Progenitor cell of endocrine pancreas (in vitro differentiated cells): Measurements from ENCODE around the gene OR2F2. TPM values are rescaled to one million over a fixed set of nuclear protein-coding genes. Genes with fewer than 3 reads are reported as not detected.

Experiments
- DNase-seq: peaks from one replicate; pipeline ENCODE4 v3.0.0; 2021; ENCODE audit warnings: low spot score; ENCODE audit not compliant: unreplicated experiment
- H3K27ac Mint-ChIP-seq: 2 replicates; pipeline ENCODE4 v1.8.0; 2021; ENCODE audit warnings: mild to moderate bottlenecking, moderate library complexity, mixed read lengths
- H3K27me3 Mint-ChIP-seq: 2 replicates; pipeline ENCODE4 v1.8.0; 2021; ENCODE audit warnings: mixed read lengths
- H3K36me3 Mint-ChIP-seq: 2 replicates; pipeline ENCODE4 v1.8.0; 2022; ENCODE audit warnings: mixed read lengths; ENCODE audit not compliant: insufficient read depth
- H3K4me1 Mint-ChIP-seq: 2 replicates; pipeline ENCODE4 v1.8.0; 2021; ENCODE audit warnings: low read depth, mixed read lengths
- H3K4me3 Mint-ChIP-seq: 2 replicates; pipeline ENCODE4 v1.8.0; 2021; ENCODE audit warnings: low read depth, mild to moderate bottlenecking, moderate library complexity, mixed read lengths
- H3K9me3 Mint-ChIP-seq: 2 replicates; pipeline ENCODE4 v1.8.0; 2021; ENCODE audit warnings: low read depth, mixed read lengths
- total RNA-seq: library from RNA; stranded (reverse); gene quantifications from 2 replicates; pipeline ENCODE4 v1.2.1, GENCODE V29; 2021
- TF ChIP-seq, protein P1 (sequence below): fragments of 200-600 bp; sonication (generic); IDR thresholded peaks from one replicate; pipeline ENCODE4 v1.5.0; 2021; ENCODE audit warnings: antibody characterized with exemption, mild to moderate bottlenecking; ENCODE audit not compliant: unreplicated experiment

The OR2F2 gene
- total RNA-seq, 1 donor from 2014 or later: not detected

- peak; percentile 30 for DNase-seq
- Mint-ChIP-seq H3K4me1 (peaks cover 31% of the 10 kb centered on the region), H3K9me3 (no peaks in the 10 kb centered on the region), H3K27me3 (no peaks in the 10 kb centered on the region), H3K36me3 (no peaks in the 10 kb centered on the region), H3K4me3 (peak overlapping the region; percentile 95), H3K27ac (peak overlapping the region; percentile 99)
- TF ChIP-seq, protein P1, sequence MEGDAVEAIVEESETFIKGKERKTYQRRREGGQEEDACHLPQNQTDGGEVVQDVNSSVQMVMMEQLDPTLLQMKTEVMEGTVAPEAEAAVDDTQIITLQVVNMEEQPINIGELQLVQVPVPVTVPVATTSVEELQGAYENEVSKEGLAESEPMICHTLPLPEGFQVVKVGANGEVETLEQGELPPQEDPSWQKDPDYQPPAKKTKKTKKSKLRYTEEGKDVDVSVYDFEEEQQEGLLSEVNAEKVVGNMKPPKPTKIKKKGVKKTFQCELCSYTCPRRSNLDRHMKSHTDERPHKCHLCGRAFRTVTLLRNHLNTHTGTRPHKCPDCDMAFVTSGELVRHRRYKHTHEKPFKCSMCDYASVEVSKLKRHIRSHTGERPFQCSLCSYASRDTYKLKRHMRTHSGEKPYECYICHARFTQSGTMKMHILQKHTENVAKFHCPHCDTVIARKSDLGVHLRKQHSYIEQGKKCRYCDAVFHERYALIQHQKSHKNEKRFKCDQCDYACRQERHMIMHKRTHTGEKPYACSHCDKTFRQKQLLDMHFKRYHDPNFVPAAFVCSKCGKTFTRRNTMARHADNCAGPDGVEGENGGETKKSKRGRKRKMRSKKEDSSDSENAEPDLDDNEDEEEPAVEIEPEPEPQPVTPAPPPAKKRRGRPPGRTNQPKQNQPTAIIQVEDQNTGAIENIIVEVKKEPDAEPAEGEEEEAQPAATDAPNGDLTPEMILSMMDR: no peak
These were observed 33.7 kb upstream of the OR2F2 start for GRCh38 chr7:143901332-143901667.

- no peaks in the 10 kb centered on the region for H3K36me3 Mint-ChIP-seq
- H3K27me3 Mint-ChIP-seq: no peaks in the 10 kb centered on the region
- H3K4me3 Mint-ChIP-seq: peak within 1 kb of the TSS; percentile 95
- H3K27ac Mint-ChIP-seq: peak within 1 kb of the TSS; percentile 99
- H3K9me3 Mint-ChIP-seq: no peaks in the 10 kb centered on the region
- peak; percentile 88 for DNase-seq
- peaks cover 31% of the 10 kb centered on the region for H3K4me1 Mint-ChIP-seq
- TF ChIP-seq, protein P1: peak; percentile 49
These were observed 33.2 kb upstream of the OR2F2 start, which contains the start of gene TCAF1 for GRCh38 chr7:143901668-143902331. TCAF1 (minus strand) TSS chr7:143902176; CDS start chr7:143876608, 25,568 bp downstream.

GRCh38 chr7:143902332-143902899 is 32.6 kb upstream of the OR2F2 start:
- Mint-ChIP-seq H3K27ac (peak overlapping the region; percentile 99), H3K4me1 (peaks cover 31% of the 10 kb centered on the region), H3K27me3 (no peaks in the 10 kb centered on the region), H3K4me3 (peak overlapping the region; percentile 95), H3K9me3 (no peaks in the 10 kb centered on the region), H3K36me3 (no peaks in the 10 kb centered on the region)
- TF ChIP-seq, protein P1: no peak
- no peak for DNase-seq

GRCh38 chr7:143905509-143905908 is 29.5 kb upstream of the OR2F2 start:
- no peaks in the 10 kb centered on the region for H3K9me3 Mint-ChIP-seq
- H3K27me3 Mint-ChIP-seq: no peaks in the 10 kb centered on the region
- H3K27ac Mint-ChIP-seq: no peak overlapping the region
- TF ChIP-seq, protein P1: no peak
- H3K4me1 Mint-ChIP-seq: peaks cover 15% of the 10 kb centered on the region
- H3K4me3 Mint-ChIP-seq: no peak overlapping the region
- no peak for DNase-seq
- H3K36me3 Mint-ChIP-seq: no peaks in the 10 kb centered on the region

- no peaks in the 10 kb centered on the region for H3K9me3 Mint-ChIP-seq
- H3K27me3 Mint-ChIP-seq: no peaks in the 10 kb centered on the region
- DNase-seq: no peak
- no peaks in the 10 kb centered on the region for H3K36me3 Mint-ChIP-seq
- no peak overlapping the region for H3K27ac Mint-ChIP-seq
- no peak overlapping the region for H3K4me3 Mint-ChIP-seq
- H3K4me1 Mint-ChIP-seq: peaks cover 14% of the 10 kb centered on the region
- TF ChIP-seq, protein P1: no peak
These were observed 28.9 kb upstream of the OR2F2 start for GRCh38 chr7:143906151-143906550.
